Liver (tissue), 9 donors: ENCODE measurements around the gene ANKRD28. TPM values are rescaled to one million over a fixed set of nuclear protein-coding genes. Genes with fewer than 3 reads are reported as not detected.

ENCODE experiments used
- DNase-seq: peaks from one replicate; pipeline ENCODE4 v3.0.0-alpha.2; 2017; ENCODE audit warnings: low spot score
- H3K27ac ChIP-seq, 2 donors: one replicate each; pipeline ENCODE4 v1.7.0; 2013; ENCODE audit warnings: inconsistent platforms in 2 of 2, low read length in 2 of 2, control low read depth in 1 of 2, low read depth in 1 of 2, mild to moderate bottlenecking in 1 of 2
- H3K27me3 ChIP-seq, 4 donors: one replicate each; pipeline versions ENCODE4 v1.6.1 to v1.7.0; 2013; ENCODE audit warnings: low read length in 3 of 4, inconsistent platforms in 1 of 4, mild to moderate bottlenecking in 1 of 4, moderate library complexity in 1 of 4; ENCODE audit not compliant: control insufficient read depth in 4 of 4, insufficient read depth in 4 of 4
- H3K36me3 ChIP-seq, 4 donors: one replicate each; pipeline versions ENCODE4 v1.6.1 to v1.7.0; 2013; ENCODE audit warnings: low read length in 3 of 4, mild to moderate bottlenecking in 3 of 4, low read depth in 1 of 4, moderate library complexity in 1 of 4; ENCODE audit not compliant: control insufficient read depth in 4 of 4, insufficient read depth in 3 of 4
- H3K4me1 ChIP-seq, 4 donors: one replicate each; pipeline versions ENCODE4 v1.6.1 to v1.7.0; 2013; ENCODE audit warnings: low read length in 3 of 4, mild to moderate bottlenecking in 3 of 4, moderate library complexity in 1 of 4; ENCODE audit not compliant: control insufficient read depth in 4 of 4, insufficient read depth in 4 of 4
- H3K4me3 ChIP-seq, 3 donors: one replicate each; pipeline versions ENCODE4 v1.6.1 to v1.7.0; 2013; ENCODE audit warnings: low read length in 3 of 3, control low read depth in 1 of 3, low read depth in 1 of 3, mild to moderate bottlenecking in 1 of 3
- H3K9ac ChIP-seq, 2 donors: one replicate each; pipeline ENCODE4 v1.7.0; 2013; ENCODE audit warnings: low read length in 2 of 2, mild to moderate bottlenecking in 2 of 2, moderate library complexity in 2 of 2, control low read depth in 1 of 2, low read depth in 1 of 2
- H3K9me3 ChIP-seq, 4 donors: one replicate each; pipeline versions ENCODE4 v1.6.1 to v1.7.0; 2013; ENCODE audit warnings: low read length in 3 of 4; ENCODE audit not compliant: control insufficient read depth in 4 of 4
- ATF3 ChIP-seq: IDR thresholded peaks from 2 replicates; pipeline ENCODE4 v1.6.1; 2016; ENCODE audit warnings: antibody characterized with exemption
- CTCF ChIP-seq: fragments of 150-350 bp; IDR thresholded peaks from 2 replicates; pipeline ENCODE4 v1.5.1; 2017; ENCODE audit warnings: improper control_type of control experiment, low read depth, low read length; ENCODE audit not compliant: missing input control
- EGR1 ChIP-seq, 2 donors: IDR thresholded peaks; 2 replicates each; pipeline ENCODE4 v1.6.1; 2016 to 2018; ENCODE audit warnings: antibody characterized with exemption in 2 of 2, low read depth in 2 of 2
- FOXA1 ChIP-seq: IDR thresholded peaks from 2 replicates; pipeline ENCODE4 v1.6.1; 2016; ENCODE audit warnings: antibody characterized with exemption
- FOXA2 ChIP-seq: IDR thresholded peaks from 2 replicates; pipeline ENCODE4 v1.6.1; 2016; ENCODE audit warnings: antibody characterized with exemption
- GABPA ChIP-seq, 2 donors: IDR thresholded peaks in 1 of 2; conservative IDR thresholded peaks in 1 of 2; 2 replicates each; pipeline ENCODE4 v1.6.1; 2016; ENCODE audit warnings: antibody characterized with exemption in 2 of 2, mild to moderate bottlenecking in 1 of 2, moderate library complexity in 1 of 2
- HNF4A ChIP-seq, 2 donors: conservative IDR thresholded peaks; 2 replicates each; pipeline ENCODE4 v1.6.1; 2016; ENCODE audit warnings: antibody characterized with exemption in 2 of 2, mild to moderate bottlenecking in 2 of 2
- HNF4G ChIP-seq: IDR thresholded peaks from 2 replicates; pipeline ENCODE4 v1.6.1; 2016; ENCODE audit warnings: antibody characterized with exemption
- JUND ChIP-seq, 2 donors: IDR thresholded peaks; 2 replicates each; pipeline ENCODE4 v1.6.1; 2016; ENCODE audit warnings: antibody characterized with exemption in 2 of 2
- MAX ChIP-seq: IDR thresholded peaks from 2 replicates; pipeline ENCODE4 v1.6.1; 2016; ENCODE audit warnings: antibody characterized with exemption
- NR2F2 ChIP-seq: IDR thresholded peaks from 2 replicates; pipeline ENCODE4 v1.6.1; 2016; ENCODE audit warnings: antibody characterized with exemption
- REST ChIP-seq: IDR thresholded peaks from 2 replicates; pipeline ENCODE4 v1.6.1; 2016; ENCODE audit warnings: antibody characterized with exemption, mild to moderate bottlenecking
- SP1 ChIP-seq: IDR thresholded peaks from 2 replicates; pipeline ENCODE4 v1.6.1; 2018; ENCODE audit warnings: antibody characterized with exemption, mild to moderate bottlenecking
- YY1 ChIP-seq: IDR thresholded peaks from 2 replicates; pipeline ENCODE4 v1.6.1; 2016; ENCODE audit warnings: antibody characterized with exemption, mild to moderate bottlenecking
- WGBS: extraction: QIAGEN DNeasy Blood & Tissue Kit; methylation state at CpG from one replicate; pipeline ENCODE4 v1.1.7; 2013; 5-methylcytosine and 5-hydroxymethylcytosine counted together
- polyA plus RNA-seq, 2 donors: library from polyadenylated mRNA; stranded (reverse) in 1 of 2; unstranded in 1 of 2; fragments of 200-250 nt in 1 of 2; fragments of >200 nt in 1 of 2; fragmentation: Nextera tagmentation in 1 of 2; extraction: Ambion mirVana in 1 of 2; gene quantifications; one replicate each; pipeline versions ENCODE4 v1.2.1 to v1.2.3, GENCODE V29; 2013 to 2015
- total RNA-seq, 2 donors: library from RNA; depleted of rRNA; stranded (reverse); fragments of >200 nt; gene quantifications; one replicate each; pipeline ENCODE4 v1.2.3, GENCODE V29; 2014
- donor health status: healthy.
- donor health status: healthy.
- donor health status: healthy.
- donor health status: healthy.
- donor health status: healthy.

ANKRD28 gene
- total and polyA plus RNA-seq, 4 donors = 9.2 to 39.1 (median 16.8) TPM

- no peak overlapping the region for H3K4me3 ChIP-seq
- DNase-seq = no peak
- H3K4me1 ChIP-seq = peaks cover 4 to 15% (median 8%) of the 10 kb centered on the region in 4 donors
- no peaks in the 10 kb centered on the region for H3K9me3 ChIP-seq
- WGBS = 82% methylated on average over 2 of the region's 2 CpGs
- H3K27me3 ChIP-seq = no peaks in the 10 kb centered on the region
- H3K9ac ChIP-seq = no peak overlapping the region
- H3K36me3 ChIP-seq = peaks cover 0 to 4% (median 0%) of the 10 kb centered on the region in 4 donors
- no peak overlapping the region for H3K27ac ChIP-seq
- no peak for TF ChIP-seq MAX
- TF ChIP-seq FOXA2 = no peak
- no peak for TF ChIP-seq GABPA (IDR thresholded peaks at IDR 0.05 in 1 of 2, conservative IDR thresholded peaks at IDR 0.05 in 1 of 2)
- no peak for TF ChIP-seq HNF4A (conservative IDR thresholded peaks at IDR 0.05)
- no peak for TF ChIP-seq HNF4G
- no peak for TF ChIP-seq YY1
- TF ChIP-seq NR2F2 = no peak
- no peak for TF ChIP-seq JUND (IDR thresholded peaks at IDR 0.05)
- no peak for TF ChIP-seq ATF3
- TF ChIP-seq REST = no peak
- TF ChIP-seq CTCF = no peak
- no peak for TF ChIP-seq FOXA1
- no peak for TF ChIP-seq EGR1 (IDR thresholded peaks at IDR 0.05; ENCODE audit: low read depth in 2 of 2)
Observed at GRCh38 chr3:15726043-15726442, 71.7 kb downstream of the ANKRD28 start.

- TF ChIP-seq SP1 = no peak
- no peak for TF ChIP-seq ATF3
Observed at GRCh38 chr3:15724446-15724845, 73.3 kb downstream of the ANKRD28 start.

More at GRCh38 chr3:15724446-15724845, 73.3 kb downstream of the ANKRD28 start:
- H3K27ac ChIP-seq = no peak overlapping the region
- no peak for DNase-seq
- H3K4me1 ChIP-seq = peaks cover 4 to 15% (median 8%) of the 10 kb centered on the region in 4 donors
- no peak overlapping the region for H3K4me3 ChIP-seq
- 99% methylated on average over 1 of the region's 1 CpG for WGBS
- H3K9ac ChIP-seq = no peak overlapping the region
- H3K27me3 ChIP-seq = no peaks in the 10 kb centered on the region
- H3K9me3 ChIP-seq = no peaks in the 10 kb centered on the region
- peaks cover 2 to 8% (median 5%) of the 10 kb centered on the region in 4 donors for H3K36me3 ChIP-seq
